Mesenchymal stem cell (in vitro differentiated cells and primary cell): ENCODE results near the gene SYT9.

Experiments used
- DNase-seq: peaks from one replicate; pipeline ENCODE4 v3.0.0-alpha.2; 2013
- H2AFZ ChIP-seq: one replicate; pipeline ENCODE4 v1.6.1; 2013; ENCODE audit warnings: low read depth, mild to moderate bottlenecking, control low read depth, inconsistent platforms, low read length, moderate library complexity
- H2AK5ac ChIP-seq: 2 replicates; pipeline ENCODE4 v1.6.1; 2013; ENCODE audit warnings: low read length, moderate library complexity, mild to moderate bottlenecking, inconsistent platforms; ENCODE audit not compliant: severe bottlenecking
- H2BK120ac ChIP-seq: one replicate; pipeline ENCODE4 v1.6.1; 2013; ENCODE audit warnings: low read depth, mild to moderate bottlenecking, inconsistent platforms, low read length, moderate library complexity
- H2BK12ac ChIP-seq, 2 experiments: one replicate each; pipeline ENCODE4 v1.6.1; 2013; ENCODE audit warnings: inconsistent platforms in 2 of 2, low read length in 2 of 2, mild to moderate bottlenecking in 2 of 2, moderate library complexity in 2 of 2, control low read depth in 1 of 2
- H2BK15ac ChIP-seq: one replicate; pipeline ENCODE4 v1.6.1; 2013; ENCODE audit warnings: mild to moderate bottlenecking, low read depth, inconsistent platforms; ENCODE audit not compliant: poor library complexity, severe bottlenecking
- H2BK5ac ChIP-seq: 2 replicates; pipeline ENCODE4 v1.6.1; 2013; ENCODE audit warnings: low read depth, mild to moderate bottlenecking, low read length, control low read depth, inconsistent platforms; ENCODE audit not compliant: poor library complexity, severe bottlenecking
- H3K14ac ChIP-seq, 2 experiments: one replicate each; pipeline ENCODE4 v1.6.1; 2013; ENCODE audit warnings: inconsistent platforms in 2 of 2, low read length in 2 of 2, control low read depth in 1 of 2, mild to moderate bottlenecking in 1 of 2, moderate library complexity in 1 of 2
- H3K18ac ChIP-seq, 2 experiments: one replicate each; pipeline ENCODE4 v1.6.1; 2013; ENCODE audit warnings: inconsistent platforms in 2 of 2, low read length in 2 of 2, control low read depth in 1 of 2, low read depth in 1 of 2, mild to moderate bottlenecking in 1 of 2
- H3K23ac ChIP-seq, 2 experiments: one replicate each; pipeline ENCODE4 v1.6.1; 2013; ENCODE audit warnings: inconsistent platforms in 2 of 2, low read length in 2 of 2, mild to moderate bottlenecking in 2 of 2, moderate library complexity in 2 of 2, control low read depth in 1 of 2
- H3K27ac ChIP-seq: 2 replicates; pipeline ENCODE4 v1.5.1; 2013; ENCODE audit warnings: mild to moderate bottlenecking, moderate library complexity, low read length, control low read depth, inconsistent platforms; ENCODE audit not compliant: poor library complexity, severe bottlenecking
- H3K27me3 ChIP-seq, 2 experiments: 2 replicates each; pipeline versions ENCODE4 v1.6.1 to v1.7.0; 2013; ENCODE audit warnings: low read length in 2 of 2, mild to moderate bottlenecking in 2 of 2, moderate library complexity in 2 of 2, control low read depth in 1 of 2, inconsistent platforms in 1 of 2; ENCODE audit not compliant: control insufficient read depth in 1 of 2, insufficient read depth in 1 of 2
- H3K36me3 ChIP-seq, 2 experiments: 2 replicates each; pipeline versions ENCODE4 v1.6.1 to v1.7.0; 2013; ENCODE audit warnings: low read length in 2 of 2, control low read depth in 1 of 2, inconsistent platforms in 1 of 2, low read depth in 1 of 2, mild to moderate bottlenecking in 1 of 2; ENCODE audit not compliant: insufficient read depth in 2 of 2, control insufficient read depth in 1 of 2
- H3K4ac ChIP-seq, 2 experiments: one replicate each; pipeline ENCODE4 v1.6.1; 2013; ENCODE audit warnings: inconsistent platforms in 2 of 2, low read length in 2 of 2, mild to moderate bottlenecking in 2 of 2, moderate library complexity in 2 of 2, control low read depth in 1 of 2, low read depth in 1 of 2
- H3K4me1 ChIP-seq: 2 replicates; pipeline ENCODE4 v1.6.1; 2013; ENCODE audit warnings: low read depth, low read length, control low read depth; ENCODE audit not compliant: control insufficient read depth, insufficient read depth
- H3K4me2 ChIP-seq: 2 replicates; pipeline ENCODE4 v1.6.1; 2013; ENCODE audit warnings: low read length, mild to moderate bottlenecking, inconsistent platforms; ENCODE audit not compliant: poor library complexity, severe bottlenecking
- H3K4me3 ChIP-seq, 2 experiments: 2 replicates each; pipeline versions ENCODE4 v1.5.1 to v1.7.0; 2013; ENCODE audit warnings: low read length in 2 of 2, mild to moderate bottlenecking in 2 of 2, control low read depth in 1 of 2, low read depth in 1 of 2; ENCODE audit not compliant: insufficient read depth in 1 of 2
- H3K79me1 ChIP-seq: replicated peaks from 2 replicates; pipeline ENCODE4 v1.6.1; 2013; ENCODE audit warnings: mild to moderate bottlenecking, control low read depth, low read length, inconsistent platforms; ENCODE audit not compliant: poor library complexity, severe bottlenecking
- H3K9ac ChIP-seq: 2 replicates; pipeline ENCODE4 v1.7.0; 2013; ENCODE audit warnings: mild to moderate bottlenecking, low read length, moderate library complexity
- H3K9me3 ChIP-seq: 2 replicates; pipeline ENCODE4 v1.7.0; 2013; ENCODE audit warnings: mild to moderate bottlenecking, low read length; ENCODE audit not compliant: control insufficient read depth
- H4K8ac ChIP-seq: one replicate; pipeline ENCODE4 v1.6.1; 2013; ENCODE audit warnings: inconsistent platforms, mild to moderate bottlenecking, low read length, moderate library complexity
- H4K91ac ChIP-seq: one replicate; pipeline ENCODE4 v1.6.1; 2013; ENCODE audit warnings: mild to moderate bottlenecking, low read length, inconsistent platforms
- WGBS: methylation state at CpG from one replicate; pipeline ENCODE4 v1.1.7; 2013; ENCODE audit warnings: mixed read lengths; 5-methylcytosine and 5-hydroxymethylcytosine counted together

The SYT9 gene

GRCh38 chr11:7498193-7498592, 246.5 kb downstream of the SYT9 start:
- no peak overlapping the region for H2AFZ ChIP-seq
- H3K18ac ChIP-seq = no peak overlapping the region
- H2BK120ac ChIP-seq = no peak overlapping the region
- no peaks in the 10 kb centered on the region for H3K27me3 ChIP-seq
- H3K36me3 ChIP-seq = peaks cover 0 to 67% of the 10 kb centered on the region in 2 experiments
- H2BK12ac ChIP-seq = no peak overlapping the region
- H4K91ac ChIP-seq = no peak overlapping the region
- no peak overlapping the region for H2AK5ac ChIP-seq
- no peak overlapping the region for H4K8ac ChIP-seq
- H2BK15ac ChIP-seq = no peak overlapping the region
- no peak overlapping the region for H3K14ac ChIP-seq
- H3K79me1 ChIP-seq = no peaks in the 10 kb centered on the region
- no peak overlapping the region for H3K23ac ChIP-seq
- H3K27ac ChIP-seq = no peak overlapping the region
- H3K9me3 ChIP-seq = no peaks in the 10 kb centered on the region
- H3K4me1 ChIP-seq = no peaks in the 10 kb centered on the region
- H3K4me2 ChIP-seq = no peak overlapping the region
- DNase-seq = no peak
- no peak overlapping the region for H3K9ac ChIP-seq
- H2BK5ac ChIP-seq = no peak overlapping the region
- no peak overlapping the region for H3K4me3 ChIP-seq
- WGBS = 85% methylated on average over 3 of the region's 4 CpGs
- no peak overlapping the region for H3K4ac ChIP-seq

GRCh38 chr11:7499081-7499480, 247.4 kb downstream of the SYT9 start:
- Histone ChIP-seq H3K4me2 (no peak overlapping the region), H3K14ac (no peak overlapping the region), H3K9ac (no peak overlapping the region), H3K27me3 (no peaks in the 10 kb centered on the region), H3K23ac (no peak overlapping the region), H3K36me3 (peaks cover 0 to 66% of the 10 kb centered on the region in 2 experiments), H2AFZ (no peak overlapping the region), H3K27ac (no peak overlapping the region), H2BK120ac (no peak overlapping the region), H3K4me1 (no peaks in the 10 kb centered on the region), H3K9me3 (no peaks in the 10 kb centered on the region), H4K91ac (no peak overlapping the region), H3K4ac (no peak overlapping the region), H3K79me1 (no peaks in the 10 kb centered on the region), H2BK12ac (no peak overlapping the region), H3K18ac (no peak overlapping the region), H4K8ac (no peak overlapping the region), H2AK5ac (no peak overlapping the region), H2BK15ac (no peak overlapping the region), H2BK5ac (no peak overlapping the region), H3K4me3 (no peak overlapping the region)
- WGBS = 94% methylated on average over 1 of the region's 1 CpG
- no peak for DNase-seq

GRCh38 chr11:7500251-7500650, 248.5 kb downstream of the SYT9 start:
- H4K91ac ChIP-seq = no peak overlapping the region
- no peak overlapping the region for H3K18ac ChIP-seq
- WGBS = 73% methylated on average over 2 of the region's 3 CpGs
- no peak overlapping the region for H3K4ac ChIP-seq
- no peak overlapping the region for H2AK5ac ChIP-seq
- no peak overlapping the region for H2BK5ac ChIP-seq
- H2BK120ac ChIP-seq = no peak overlapping the region
- no peak overlapping the region for H3K9ac ChIP-seq
- DNase-seq = no peak
- no peak overlapping the region for H4K8ac ChIP-seq
- H3K23ac ChIP-seq = no peak overlapping the region
- H3K14ac ChIP-seq = no peak overlapping the region
- H3K4me1 ChIP-seq = no peaks in the 10 kb centered on the region
- H2BK15ac ChIP-seq = no peak overlapping the region
- H2BK12ac ChIP-seq = no peak overlapping the region
- H3K36me3 ChIP-seq = peaks cover 0 to 66% of the 10 kb centered on the region in 2 experiments
- H2AFZ ChIP-seq = no peak overlapping the region
- no peak overlapping the region for H3K4me3 ChIP-seq
- H3K9me3 ChIP-seq = no peaks in the 10 kb centered on the region
- H3K4me2 ChIP-seq = no peak overlapping the region
- H3K27ac ChIP-seq = no peak overlapping the region
- no peaks in the 10 kb centered on the region for H3K27me3 ChIP-seq
- H3K79me1 ChIP-seq = no peaks in the 10 kb centered on the region

GRCh38 chr11:7501251-7501650, 249.5 kb downstream of the SYT9 start:
- Histone ChIP-seq H3K27me3 (no peaks in the 10 kb centered on the region), H2AK5ac (no peak overlapping the region), H2AFZ (no peak overlapping the region), H4K91ac (no peak overlapping the region), H3K27ac (no peak overlapping the region), H2BK12ac (no peak overlapping the region), H3K36me3 (peaks cover 0 to 63% of the 10 kb centered on the region in 2 experiments), H3K4me1 (no peaks in the 10 kb centered on the region), H3K14ac (no peak overlapping the region), H2BK120ac (no peak overlapping the region), H3K18ac (no peak overlapping the region), H3K4ac (no peak overlapping the region), H2BK5ac (no peak overlapping the region), H3K79me1 (no peaks in the 10 kb centered on the region), H3K9me3 (no peaks in the 10 kb centered on the region), H3K9ac (no peak overlapping the region), H3K23ac (no peak overlapping the region), H3K4me3 (no peak overlapping the region), H2BK15ac (no peak overlapping the region), H3K4me2 (no peak overlapping the region), H4K8ac (no peak overlapping the region)
- DNase-seq = no peak
- WGBS = 94% methylated on average over 3 of the region's 3 CpGs
